HEK293 (cell line): ENCODE measurements around the gene CCDC24.

Experiments used
- CTCF ChIA-PET: fragments of 350-600 bp; formaldehyde crosslinking; extraction: SDS; loops from one replicate; lab custom pipeline; 2021; ENCODE audit warnings: antibody characterized with exemption; lab: Yijun Ruan, JAX
- POLR2A ChIA-PET: fragments of 300-600 bp; formaldehyde crosslinking; extraction: SDS; loops from one replicate; lab custom pipeline; 2020; ENCODE audit warnings: antibody characterized with exemption, inconsistent platforms; lab: Yijun Ruan, JAX
- H3K27ac ChIP-seq: fragments of 200-500 bp; sonication (Bioruptor generic); 2 replicates; pipeline ENCODE4 v1.5.1; 2014; ENCODE audit warnings: low read depth, low read length, control low read depth, inconsistent platforms; ENCODE audit errors: extremely low read depth
- H3K36me3 ChIP-seq, 2 experiments: fragments of 200-500 bp in 1 of 2; sonication (Bioruptor generic) in 1 of 2; 1 replicate in 1 of 2; 2 replicates in 1 of 2; pipeline ENCODE4 v1.5.1; 2014 to 2017; ENCODE audit warnings: inconsistent platforms in 2 of 2, low read length in 2 of 2; ENCODE audit not compliant: control insufficient read depth in 2 of 2, insufficient read depth in 1 of 2
- H3K4me1 ChIP-seq: fragments of 200-500 bp; sonication (Bioruptor generic); 2 replicates; pipeline ENCODE4 v1.5.1; 2014; ENCODE audit warnings: mild to moderate bottlenecking, low read length, inconsistent platforms; ENCODE audit not compliant: control insufficient read depth, insufficient read depth
- H3K4me3 ChIP-seq: 2 replicates; pipeline ENCODE4 v1.5.1; 2011; ENCODE audit warnings: low read depth, mild to moderate bottlenecking, control low read depth, low read length, moderate library complexity
- H3K9me3 ChIP-seq: fragments of 200-500 bp; sonication (Bioruptor generic); 2 replicates; pipeline ENCODE4 v1.5.1; 2014; ENCODE audit warnings: low read depth, low read length, inconsistent platforms; ENCODE audit not compliant: control insufficient read depth, insufficient read depth
- ATF2 ChIP-seq: fragments of 450-650 bp; formaldehyde crosslinking; IDR thresholded peaks from 2 replicates; pipeline ENCODE4 v1.5.1; 2016; ENCODE audit warnings: missing biosample characterization, missing genetic modification characterization, low read depth
- HOXD13 ChIP-seq: sonication (generic); formaldehyde crosslinking; IDR thresholded peaks from 2 replicates; pipeline ENCODE4 v1.8.0; 2022; ENCODE audit warnings: missing genetic modification reagents, borderline replicate concordance
- MYNN ChIP-seq: fragments of 450-650 bp; formaldehyde crosslinking; IDR thresholded peaks from 2 replicates; pipeline ENCODE4 v1.5.1; 2016; ENCODE audit warnings: missing biosample characterization, missing genetic modification characterization, borderline replicate concordance
- SP7 ChIP-seq: fragments of 450-650 bp; formaldehyde crosslinking; IDR thresholded peaks from 2 replicates; pipeline ENCODE4 v1.5.1; 2016; ENCODE audit warnings: missing biosample characterization, missing genetic modification characterization
- ZBTB8A ChIP-seq: fragments of 450-650 bp; formaldehyde crosslinking; IDR thresholded peaks from 2 replicates; pipeline ENCODE4 v1.5.1; 2016; ENCODE audit warnings: missing biosample characterization, missing genetic modification characterization
- ZNF121 ChIP-seq: fragments of 450-650 bp; formaldehyde crosslinking; IDR thresholded peaks from 2 replicates; pipeline ENCODE4 v1.5.1; 2016; ENCODE audit warnings: missing biosample characterization, missing genetic modification characterization
- ZNF214 ChIP-seq: fragments of 450-650 bp; formaldehyde crosslinking; IDR thresholded peaks from 2 replicates; pipeline ENCODE4 v1.5.1; 2017; ENCODE audit warnings: missing biosample characterization, mild to moderate bottlenecking, missing genetic modification characterization, borderline replicate concordance
- ZNF366 ChIP-seq: fragments of 450-650 bp; formaldehyde crosslinking; conservative IDR thresholded peaks from 2 replicates; pipeline ENCODE4 v1.5.1; 2016; ENCODE audit warnings: missing biosample characterization, missing genetic modification characterization
- ZNF423 ChIP-seq: fragments of 450-650 bp; formaldehyde crosslinking; IDR thresholded peaks from 2 replicates; pipeline ENCODE4 v1.5.1; 2016; ENCODE audit warnings: missing biosample characterization, missing genetic modification characterization
- ZNF600 ChIP-seq: fragments of 450-650 bp; formaldehyde crosslinking; IDR thresholded peaks from 2 replicates; pipeline ENCODE4 v1.5.1; 2016; ENCODE audit warnings: missing biosample characterization, missing genetic modification characterization
- ZXDB ChIP-seq: fragments of 450-650 bp; formaldehyde crosslinking; IDR thresholded peaks from 2 replicates; pipeline ENCODE4 v1.5.1; 2016; ENCODE audit warnings: missing biosample characterization, missing genetic modification characterization
- TF ChIP-seq, protein P1 (sequence below): fragments of 450-650 bp; formaldehyde crosslinking; IDR thresholded peaks from 2 replicates; pipeline ENCODE4 v1.5.1; 2016; ENCODE audit warnings: missing biosample characterization, missing genetic modification characterization
- TF ChIP-seq, protein P2 (sequence below): fragments of 450-650 bp; formaldehyde crosslinking; optimal IDR thresholded peaks from 2 replicates; pipeline ENCODE3; 2016; ENCODE audit warnings: missing biosample characterization, mild to moderate bottlenecking, missing genetic modification characterization
- TF ChIP-seq, protein P3 (sequence below): fragments of 450-650 bp; formaldehyde crosslinking; IDR thresholded peaks from 2 replicates; pipeline ENCODE4 v1.5.1; 2017; ENCODE audit warnings: missing biosample characterization, missing genetic modification characterization
- TF ChIP-seq, protein P4 (sequence below): fragments of 450-650 bp; formaldehyde crosslinking; conservative IDR thresholded peaks from 2 replicates; pipeline ENCODE4 v1.5.1; 2016; ENCODE audit warnings: low read depth, missing biosample characterization, missing genetic modification characterization

The CCDC24 gene

DNA sequence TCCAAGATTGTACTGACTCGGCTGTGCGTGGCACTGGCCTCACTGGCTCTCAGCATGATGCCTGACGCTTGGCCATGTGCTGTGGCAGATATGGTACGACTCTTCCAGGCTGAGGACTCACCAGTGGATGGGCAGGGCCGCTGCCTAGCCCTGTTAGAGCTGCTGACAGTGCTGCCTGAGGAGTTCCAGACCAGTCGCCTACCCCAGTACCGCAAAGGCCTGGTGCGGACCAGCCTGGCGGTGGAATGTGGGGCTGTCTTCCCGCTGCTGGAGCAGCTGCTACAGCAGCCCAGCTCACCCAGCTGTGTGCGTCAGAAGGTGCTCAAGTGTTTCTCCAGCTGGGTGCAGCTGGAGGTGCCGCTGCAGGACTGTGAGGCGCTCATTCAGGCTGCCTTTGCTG, 41.7 kb upstream of the CCDC24 start:
- POLR2A ChIA-PET, result interaction anchor here (0.9 kb wide), 1 partner anchor 21 kb away, joined by 3 read pairs; no protein-coding TSS in a partner anchor
- TF ChIP-seq HOXD13 (CRISPR knock-in tag) (no peak), ATF2 (tag by site-specific recombination) (no peak), ZNF600 (tag by site-specific recombination) (peak; percentile 68), ZNF423 (tag by site-specific recombination) (no peak)
- TF ChIP-seq, all 188 proteins: peak for 1
- H3K27ac ChIP-seq, result no peak overlapping the region

GRCh38 chr1:43951021-43951985, 40.1 kb upstream of the CCDC24 start:
- H3K9me3 ChIP-seq, result no peaks in the 10 kb centered on the region

More for the DNA sequence above, 41.7 kb upstream of the CCDC24 start:
- CTCF ChIA-PET, result no interaction called here
- Histone ChIP-seq H3K36me3 (peaks cover 0 to 38% of the 10 kb centered on the region in 2 experiments; a peak in 1 of 3 replicates), H3K4me3 (no peak overlapping the region), H3K4me1 (peaks cover 11% of the 10 kb centered on the region), H3K9me3 (no peaks in the 10 kb centered on the region)

More at GRCh38 chr1:43951021-43951985, 40.1 kb upstream of the CCDC24 start:
- ChIA-PET POLR2A (interaction anchor here (1.6 kb wide), 1 partner anchor 23 kb away, joined by 4 read pairs; no protein-coding TSS in a partner anchor), CTCF (interaction anchor here (0.6 to 1.4 kb wide), 4 partner anchors 16 to 644 kb away, joined by 3 to 4 read pairs (median 4); no protein-coding TSS in a partner anchor)
- TF ChIP-seq ZNF121 (tag by site-specific recombination) (no peak), ZNF366 (no peak), MYNN (tag by site-specific recombination) (no peak), SP7 (no peak), ZXDB (tag by site-specific recombination) (no peak), ZBTB8A (tag by site-specific recombination) (no peak), ZNF214 (tag by site-specific recombination) (no peak)
- TF ChIP-seq, protein P1, sequence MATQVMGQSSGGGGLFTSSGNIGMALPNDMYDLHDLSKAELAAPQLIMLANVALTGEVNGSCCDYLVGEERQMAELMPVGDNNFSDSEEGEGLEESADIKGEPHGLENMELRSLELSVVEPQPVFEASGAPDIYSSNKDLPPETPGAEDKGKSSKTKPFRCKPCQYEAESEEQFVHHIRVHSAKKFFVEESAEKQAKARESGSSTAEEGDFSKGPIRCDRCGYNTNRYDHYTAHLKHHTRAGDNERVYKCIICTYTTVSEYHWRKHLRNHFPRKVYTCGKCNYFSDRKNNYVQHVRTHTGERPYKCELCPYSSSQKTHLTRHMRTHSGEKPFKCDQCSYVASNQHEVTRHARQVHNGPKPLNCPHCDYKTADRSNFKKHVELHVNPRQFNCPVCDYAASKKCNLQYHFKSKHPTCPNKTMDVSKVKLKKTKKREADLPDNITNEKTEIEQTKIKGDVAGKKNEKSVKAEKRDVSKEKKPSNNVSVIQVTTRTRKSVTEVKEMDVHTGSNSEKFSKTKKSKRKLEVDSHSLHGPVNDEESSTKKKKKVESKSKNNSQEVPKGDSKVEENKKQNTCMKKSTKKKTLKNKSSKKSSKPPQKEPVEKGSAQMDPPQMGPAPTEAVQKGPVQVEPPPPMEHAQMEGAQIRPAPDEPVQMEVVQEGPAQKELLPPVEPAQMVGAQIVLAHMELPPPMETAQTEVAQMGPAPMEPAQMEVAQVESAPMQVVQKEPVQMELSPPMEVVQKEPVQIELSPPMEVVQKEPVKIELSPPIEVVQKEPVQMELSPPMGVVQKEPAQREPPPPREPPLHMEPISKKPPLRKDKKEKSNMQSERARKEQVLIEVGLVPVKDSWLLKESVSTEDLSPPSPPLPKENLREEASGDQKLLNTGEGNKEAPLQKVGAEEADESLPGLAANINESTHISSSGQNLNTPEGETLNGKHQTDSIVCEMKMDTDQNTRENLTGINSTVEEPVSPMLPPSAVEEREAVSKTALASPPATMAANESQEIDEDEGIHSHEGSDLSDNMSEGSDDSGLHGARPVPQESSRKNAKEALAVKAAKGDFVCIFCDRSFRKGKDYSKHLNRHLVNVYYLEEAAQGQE (tag by site-specific recombination), result no peak
- TF ChIP-seq, protein P2, sequence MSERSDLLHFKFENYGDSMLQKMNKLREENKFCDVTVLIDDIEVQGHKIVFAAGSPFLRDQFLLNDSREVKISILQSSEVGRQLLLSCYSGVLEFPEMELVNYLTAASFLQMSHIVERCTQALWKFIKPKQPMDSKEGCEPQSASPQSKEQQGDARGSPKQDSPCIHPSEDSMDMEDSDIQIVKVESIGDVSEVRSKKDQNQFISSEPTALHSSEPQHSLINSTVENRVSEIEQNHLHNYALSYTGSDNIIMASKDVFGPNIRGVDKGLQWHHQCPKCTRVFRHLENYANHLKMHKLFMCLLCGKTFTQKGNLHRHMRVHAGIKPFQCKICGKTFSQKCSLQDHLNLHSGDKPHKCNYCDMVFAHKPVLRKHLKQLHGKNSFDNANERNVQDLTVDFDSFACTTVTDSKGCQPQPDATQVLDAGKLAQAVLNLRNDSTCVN (tag by site-specific recombination), result no peak
- TF ChIP-seq, protein P3, sequence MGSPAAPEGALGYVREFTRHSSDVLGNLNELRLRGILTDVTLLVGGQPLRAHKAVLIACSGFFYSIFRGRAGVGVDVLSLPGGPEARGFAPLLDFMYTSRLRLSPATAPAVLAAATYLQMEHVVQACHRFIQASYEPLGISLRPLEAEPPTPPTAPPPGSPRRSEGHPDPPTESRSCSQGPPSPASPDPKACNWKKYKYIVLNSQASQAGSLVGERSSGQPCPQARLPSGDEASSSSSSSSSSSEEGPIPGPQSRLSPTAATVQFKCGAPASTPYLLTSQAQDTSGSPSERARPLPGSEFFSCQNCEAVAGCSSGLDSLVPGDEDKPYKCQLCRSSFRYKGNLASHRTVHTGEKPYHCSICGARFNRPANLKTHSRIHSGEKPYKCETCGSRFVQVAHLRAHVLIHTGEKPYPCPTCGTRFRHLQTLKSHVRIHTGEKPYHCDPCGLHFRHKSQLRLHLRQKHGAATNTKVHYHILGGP (tag by site-specific recombination), result no peak
- TF ChIP-seq, protein P4, sequence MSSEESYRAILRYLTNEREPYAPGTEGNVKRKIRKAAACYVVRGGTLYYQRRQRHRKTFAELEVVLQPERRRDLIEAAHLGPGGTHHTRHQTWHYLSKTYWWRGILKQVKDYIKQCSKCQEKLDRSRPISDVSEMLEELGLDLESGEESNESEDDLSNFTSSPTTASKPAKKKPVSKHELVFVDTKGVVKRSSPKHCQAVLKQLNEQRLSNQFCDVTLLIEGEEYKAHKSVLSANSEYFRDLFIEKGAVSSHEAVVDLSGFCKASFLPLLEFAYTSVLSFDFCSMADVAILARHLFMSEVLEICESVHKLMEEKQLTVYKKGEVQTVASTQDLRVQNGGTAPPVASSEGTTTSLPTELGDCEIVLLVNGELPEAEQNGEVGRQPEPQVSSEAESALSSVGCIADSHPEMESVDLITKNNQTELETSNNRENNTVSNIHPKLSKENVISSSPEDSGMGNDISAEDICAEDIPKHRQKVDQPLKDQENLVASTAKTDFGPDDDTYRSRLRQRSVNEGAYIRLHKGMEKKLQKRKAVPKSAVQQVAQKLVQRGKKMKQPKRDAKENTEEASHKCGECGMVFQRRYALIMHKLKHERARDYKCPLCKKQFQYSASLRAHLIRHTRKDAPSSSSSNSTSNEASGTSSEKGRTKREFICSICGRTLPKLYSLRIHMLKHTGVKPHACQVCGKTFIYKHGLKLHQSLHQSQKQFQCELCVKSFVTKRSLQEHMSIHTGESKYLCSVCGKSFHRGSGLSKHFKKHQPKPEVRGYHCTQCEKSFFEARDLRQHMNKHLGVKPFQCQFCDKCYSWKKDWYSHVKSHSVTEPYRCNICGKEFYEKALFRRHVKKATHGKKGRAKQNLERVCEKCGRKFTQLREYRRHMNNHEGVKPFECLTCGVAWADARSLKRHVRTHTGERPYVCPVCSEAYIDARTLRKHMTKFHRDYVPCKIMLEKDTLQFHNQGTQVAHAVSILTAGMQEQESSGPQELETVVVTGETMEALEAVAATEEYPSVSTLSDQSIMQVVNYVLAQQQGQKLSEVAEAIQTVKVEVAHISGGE (tag by site-specific recombination), result no peak
- Histone ChIP-seq H3K27ac (no peak overlapping the region), H3K4me1 (peaks cover 11% of the 10 kb centered on the region), H3K4me3 (no peak overlapping the region), H3K36me3 (peaks cover 0 to 50% of the 10 kb centered on the region in 2 experiments; a peak in 1 of 3 replicates)
